Measurements from ENCODE around the gene SUMO2.

- TF ChIP-seq MAZ (IDR thresholded peaks at IDR 0.05; ENCODE audit: borderline replicate concordance, low read depth, low read length) (no peak), CTCF (conservative IDR thresholded peaks at IDR 0.05; ENCODE audit: low read depth, low read length) (no peak), MXI1 (IDR thresholded peaks at IDR 0.05; ENCODE audit: borderline replicate concordance, low read depth, low read length) (no peak), POLR2A (IDR thresholded peaks at IDR 0.05; ENCODE audit: low read depth, low read length) (no peak), BHLHE40 (IDR thresholded peaks at IDR 0.05; ENCODE audit: low read depth, low read length) (no peak), RAD21 (IDR thresholded peaks at IDR 0.05; ENCODE audit: low read length) (no peak), ELK1 (IDR thresholded peaks at IDR 0.05; ENCODE audit: borderline replicate concordance, low read depth, low read length) (no peak), FOS (IDR thresholded peaks at IDR 0.05; ENCODE audit: low read depth, low read length) (no peak), SMC3 (IDR thresholded peaks at IDR 0.05; ENCODE audit: low read depth, low read length) (no peak), MAFK (IDR thresholded peaks at IDR 0.05; ENCODE audit: low read depth, low read length) (no peak), RFX5 (IDR thresholded peaks at IDR 0.05; ENCODE audit: low read depth, low read length) (no peak)
Measured at GRCh38 chr17:75181110-75181509, 1.6 kb downstream of the SUMO2 start.

All from IMR-90 (cell line).